Ramos (cell line): ENCODE results near the gene TMEM221.
"Not testable (repeated sequence)": the region's sequence is repeated elsewhere in the genome, so short reads cannot be mapped to it uniquely, and the experiment has no call there.

Source experiments
- in situ Hi-C: fragments of 300-500 bp; cut with MboI; formaldehyde crosslinking; loops from one replicate; pipeline ENCODE4 v1.14.3; 2022; ENCODE audit warnings: low sequenced_read_pairs; ENCODE audit not compliant: unreplicated experiment

Gene TMEM221

DNA sequence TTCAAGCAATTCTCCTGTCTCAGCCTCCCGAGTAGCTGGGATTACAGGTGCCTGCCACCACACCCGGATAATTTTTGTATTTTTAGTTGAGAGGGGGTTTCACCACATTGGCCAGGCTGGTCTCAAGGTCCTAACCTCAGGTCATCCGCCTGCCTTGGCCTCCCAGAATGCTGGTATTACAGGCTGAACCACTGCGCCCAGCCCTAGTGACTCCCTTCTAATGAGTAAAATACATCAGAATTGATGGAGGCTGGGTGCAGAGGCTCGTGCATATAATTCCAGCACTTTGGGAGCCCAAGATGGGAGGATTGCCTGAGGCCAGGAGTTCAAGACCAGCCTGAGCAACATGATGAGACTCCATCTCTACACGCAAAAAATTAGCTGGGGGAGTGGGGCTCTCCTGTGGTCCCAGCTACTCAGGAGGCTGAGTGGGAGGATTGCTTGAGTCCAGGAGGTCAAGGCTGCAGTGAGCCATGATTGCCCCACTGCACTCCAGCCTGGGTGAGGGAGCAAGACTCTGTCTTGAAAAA lies 26.6 kb upstream of the TMEM221 start:
- in situ Hi-C loops: not testable (repeated sequence)

DNA sequence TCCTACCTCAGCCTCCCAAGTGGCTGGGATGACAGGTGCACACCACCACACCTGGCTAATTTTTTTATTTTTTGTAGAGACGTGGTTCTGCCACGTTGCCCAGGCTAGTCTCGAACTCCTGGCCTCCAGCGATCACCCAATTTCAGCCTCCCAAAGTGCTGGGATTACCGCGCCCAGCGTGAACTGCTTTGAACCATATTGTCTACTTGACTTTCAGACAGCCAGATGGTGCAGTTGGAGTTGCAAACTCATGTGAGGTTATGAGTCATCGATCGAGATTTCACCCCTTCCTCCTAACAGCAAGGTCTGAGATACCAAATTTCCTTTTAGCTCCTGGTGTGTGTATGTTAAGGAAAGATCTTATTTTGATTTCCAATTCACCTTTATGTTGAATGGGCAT lies 24.6 kb upstream of the TMEM221 start:
- in situ Hi-C loops: no loop called here

DNA sequence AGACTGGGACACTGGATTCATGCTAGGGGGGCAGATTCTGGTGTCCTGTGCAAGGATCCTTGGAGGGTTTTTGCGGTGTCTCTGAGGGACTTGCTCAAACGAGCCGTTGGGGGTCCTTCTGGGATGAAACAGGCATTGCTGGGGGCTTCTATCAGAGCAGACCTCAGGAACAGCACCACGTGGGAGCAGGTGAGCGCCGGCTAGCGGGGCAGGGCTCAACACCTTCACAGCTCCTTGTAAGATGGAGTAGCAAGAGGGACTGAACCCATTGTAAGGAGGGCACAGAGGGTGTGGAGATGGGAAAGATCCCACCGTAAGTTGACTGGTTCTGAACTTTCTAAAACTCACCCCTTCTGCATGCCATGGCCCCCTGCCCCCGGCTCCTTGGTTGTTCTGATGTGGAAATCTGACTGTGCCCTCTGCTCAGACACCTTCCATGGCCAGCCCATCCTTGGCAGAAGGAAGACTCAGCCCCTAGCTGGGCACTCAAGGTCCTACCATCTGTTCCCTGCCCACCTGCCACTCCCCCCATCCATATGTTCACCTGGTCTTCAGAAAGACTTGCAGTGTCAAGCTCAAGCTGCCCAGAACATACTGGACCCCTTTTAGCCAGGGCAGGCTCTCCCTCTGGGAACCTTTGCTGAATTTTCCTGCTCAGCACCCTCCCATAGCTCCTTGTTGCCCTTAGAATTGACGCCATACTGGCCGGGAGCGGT lies 23.1 kb upstream of the TMEM221 start:
- in situ Hi-C loops: no loop called here

DNA sequence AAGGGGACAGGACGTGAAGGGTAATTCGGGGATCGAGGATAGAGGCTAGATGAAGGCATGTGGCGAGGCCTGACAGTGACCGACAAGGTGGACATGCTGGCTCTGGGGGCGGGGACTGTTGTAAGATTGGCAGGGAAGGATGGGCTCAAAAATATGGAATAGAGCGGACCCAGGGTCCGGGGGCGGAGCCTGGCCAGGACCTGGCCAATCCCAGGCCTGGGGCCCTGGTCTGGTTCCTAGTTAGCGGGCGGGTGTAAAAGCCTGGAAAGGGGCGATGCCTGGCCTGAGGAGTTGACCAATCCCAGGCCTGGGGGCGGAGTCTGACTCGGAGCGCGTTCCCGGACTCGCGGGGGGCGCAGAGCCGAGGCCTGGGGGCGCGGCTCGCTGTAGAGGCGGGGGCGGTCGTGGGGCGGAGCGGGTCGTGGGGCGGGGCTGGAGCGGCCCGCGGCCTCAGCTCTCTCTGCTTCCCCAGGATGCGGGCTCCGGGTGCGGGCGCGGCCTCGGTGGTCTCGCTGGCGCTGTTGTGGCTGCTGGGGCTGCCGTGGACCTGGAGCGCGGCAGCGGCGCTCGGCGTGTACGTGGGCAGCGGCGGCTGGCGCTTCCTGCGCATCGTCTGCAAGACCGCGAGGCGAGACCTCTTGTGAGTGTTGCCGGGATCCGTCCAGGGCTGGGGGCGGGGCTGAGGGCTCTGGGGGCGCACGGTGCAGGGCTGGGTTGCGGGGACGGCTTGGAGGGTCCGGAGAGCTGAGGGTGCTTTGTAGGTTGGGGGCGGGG lies 21.8 kb upstream of the TMEM221 start, which contains the start of gene SLC27A1:
Gene SLC27A1 (plus strand): TSS at position 457 of the 774 bp plus-strand sequence. CDS start 17 bp downstream, at position 474.
- in situ Hi-C loops: no loop called here

DNA sequence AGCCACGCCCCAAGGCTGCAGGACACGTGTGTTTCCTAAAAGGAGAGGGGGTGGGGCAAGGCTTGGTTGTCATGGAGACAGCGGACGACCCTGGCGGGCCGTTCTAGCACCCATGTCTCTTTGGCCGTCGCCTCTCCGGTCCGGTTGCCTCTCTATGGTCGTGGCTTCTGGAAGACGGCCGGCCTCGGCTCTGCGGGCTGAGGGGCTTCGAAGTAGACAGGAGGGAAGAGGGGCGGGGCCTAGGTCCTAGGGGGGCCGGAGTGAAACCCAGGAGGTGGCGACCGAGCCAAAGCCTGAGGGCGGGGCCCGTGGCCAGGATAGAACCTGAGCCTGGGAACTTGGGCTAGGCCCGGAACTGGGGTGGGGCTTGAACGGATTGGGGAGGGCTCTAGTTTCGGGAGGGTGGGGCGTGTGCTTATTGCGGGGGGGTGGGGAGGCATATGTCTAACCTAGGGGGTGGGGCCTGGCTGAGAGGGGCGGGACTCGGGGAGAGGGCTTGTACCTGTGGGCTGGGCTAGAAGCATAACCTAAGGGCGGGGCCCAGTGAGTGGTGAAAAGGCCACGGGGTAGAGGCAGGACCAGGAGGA lies 21.1 kb upstream of the TMEM221 start:
- in situ Hi-C loops: no loop called here

DNA sequence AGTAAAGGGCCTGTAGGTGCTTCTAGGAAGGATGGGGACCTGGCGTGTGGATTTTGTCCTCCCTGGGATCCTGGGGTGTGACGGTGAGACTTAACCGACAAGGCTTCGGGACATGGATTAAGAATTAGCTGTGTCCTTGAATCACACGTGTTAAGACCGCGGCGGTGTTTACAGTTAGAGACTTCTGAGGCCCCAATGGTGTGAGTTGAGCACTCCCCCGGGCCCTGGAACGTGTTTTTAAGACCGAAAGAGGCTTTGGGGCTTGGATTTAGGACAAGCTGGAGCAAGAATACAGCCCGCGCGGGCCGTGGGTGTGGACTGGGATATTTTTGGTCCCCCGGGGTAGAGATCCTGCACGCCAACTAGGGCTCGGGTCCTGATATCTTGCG lies 20.6 kb upstream of the TMEM221 start:
- in situ Hi-C loops: no loop called here

DNA sequence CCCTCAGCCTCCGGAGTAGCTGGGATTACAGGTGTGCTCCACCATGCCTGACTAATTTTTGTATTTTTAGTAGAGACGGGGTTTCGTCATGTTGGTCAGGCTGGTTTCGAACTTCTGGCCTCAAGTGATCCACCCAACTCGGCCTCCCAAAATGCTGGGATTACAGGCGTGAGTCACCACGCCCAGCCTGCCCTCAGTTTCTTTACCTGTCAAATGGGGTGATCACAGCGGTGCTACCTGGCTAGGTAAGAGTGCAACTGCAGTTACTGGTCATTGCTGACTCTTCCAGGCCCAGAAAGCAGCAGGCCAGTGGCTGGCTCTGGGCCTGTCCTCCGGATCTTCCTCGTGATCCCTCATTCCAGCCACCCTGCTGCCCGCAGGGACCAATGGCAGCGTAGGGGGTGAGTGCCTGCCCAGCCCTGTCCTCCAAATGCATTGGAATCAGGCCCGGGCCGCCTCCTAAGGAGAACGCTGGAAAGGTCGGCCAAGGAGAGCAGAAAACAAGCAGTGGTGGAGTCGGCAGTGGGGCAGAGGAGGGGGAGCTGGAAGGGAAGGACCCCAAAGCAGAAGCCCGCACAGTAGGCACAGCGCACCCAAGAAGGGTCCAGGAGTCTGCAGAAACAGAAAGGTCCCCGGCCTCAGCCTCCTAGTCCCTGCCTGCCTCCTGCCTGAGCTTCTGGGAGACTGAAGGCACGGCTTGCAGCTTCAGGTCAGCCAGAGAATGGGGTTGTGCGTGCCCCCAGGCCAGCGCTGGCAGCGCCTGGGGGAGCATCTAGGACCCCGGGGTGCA lies 20.0 kb upstream of the TMEM221 start:
- in situ Hi-C loops: no loop called here

DNA sequence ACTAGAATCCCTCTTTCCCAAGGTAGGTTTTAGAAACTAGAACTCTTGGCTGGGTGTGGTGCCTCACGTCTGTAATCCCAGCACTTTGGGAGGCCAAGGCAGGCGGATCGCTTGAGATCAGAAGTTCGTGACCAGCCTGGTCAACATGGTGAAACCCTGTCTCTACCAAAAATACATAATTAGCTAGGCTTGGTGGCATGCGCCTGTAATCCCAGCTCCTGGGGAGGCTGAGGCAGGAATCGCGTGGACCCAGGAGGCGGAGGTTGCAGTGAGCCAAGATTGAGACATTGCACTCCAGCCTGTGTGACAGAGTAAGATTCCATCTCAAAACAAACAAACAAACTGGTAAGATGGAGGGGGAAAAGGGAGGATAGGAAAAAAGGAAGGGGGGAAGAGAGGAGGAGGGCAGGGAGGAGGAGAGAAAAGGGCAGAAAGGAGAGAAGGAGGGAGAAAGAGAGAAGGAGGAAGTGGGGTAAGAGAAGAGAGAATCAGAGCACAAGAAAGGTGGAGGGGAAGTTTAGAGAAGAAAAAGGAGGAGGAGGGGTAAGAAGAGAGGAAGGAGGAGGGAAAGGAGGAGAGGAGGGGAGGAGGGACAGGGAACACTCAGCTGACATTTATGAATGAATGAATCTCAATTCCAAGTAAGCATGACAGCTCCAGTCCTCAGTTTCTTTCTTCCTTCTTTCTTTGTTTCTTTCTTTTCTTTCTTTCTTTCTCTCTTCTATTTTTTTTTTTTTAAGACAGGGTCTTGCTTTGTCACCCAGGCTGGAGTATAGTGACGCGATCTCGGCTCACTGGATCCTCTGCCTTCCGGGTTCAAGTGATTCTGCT lies 19.2 kb upstream of the TMEM221 start:
- in situ Hi-C loops: no loop called here

DNA sequence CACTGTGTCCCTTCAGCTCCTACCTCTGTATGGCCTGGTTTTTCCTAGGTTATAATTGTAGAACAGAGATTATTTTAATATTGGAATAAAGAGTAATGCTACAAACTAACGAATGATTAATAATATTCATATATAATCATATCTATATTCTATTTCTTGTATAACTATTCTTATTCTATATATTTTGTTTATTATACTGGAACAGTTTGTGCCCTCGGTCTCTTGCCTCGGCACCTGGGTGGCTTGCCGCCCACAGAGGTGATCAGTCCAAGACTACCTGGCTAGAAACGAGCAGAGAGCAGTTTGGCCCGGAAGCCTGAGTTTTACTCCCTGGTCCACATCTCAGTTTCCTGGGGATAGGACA lies 18.0 kb upstream of the TMEM221 start:
- in situ Hi-C loops: no loop called here

DNA sequence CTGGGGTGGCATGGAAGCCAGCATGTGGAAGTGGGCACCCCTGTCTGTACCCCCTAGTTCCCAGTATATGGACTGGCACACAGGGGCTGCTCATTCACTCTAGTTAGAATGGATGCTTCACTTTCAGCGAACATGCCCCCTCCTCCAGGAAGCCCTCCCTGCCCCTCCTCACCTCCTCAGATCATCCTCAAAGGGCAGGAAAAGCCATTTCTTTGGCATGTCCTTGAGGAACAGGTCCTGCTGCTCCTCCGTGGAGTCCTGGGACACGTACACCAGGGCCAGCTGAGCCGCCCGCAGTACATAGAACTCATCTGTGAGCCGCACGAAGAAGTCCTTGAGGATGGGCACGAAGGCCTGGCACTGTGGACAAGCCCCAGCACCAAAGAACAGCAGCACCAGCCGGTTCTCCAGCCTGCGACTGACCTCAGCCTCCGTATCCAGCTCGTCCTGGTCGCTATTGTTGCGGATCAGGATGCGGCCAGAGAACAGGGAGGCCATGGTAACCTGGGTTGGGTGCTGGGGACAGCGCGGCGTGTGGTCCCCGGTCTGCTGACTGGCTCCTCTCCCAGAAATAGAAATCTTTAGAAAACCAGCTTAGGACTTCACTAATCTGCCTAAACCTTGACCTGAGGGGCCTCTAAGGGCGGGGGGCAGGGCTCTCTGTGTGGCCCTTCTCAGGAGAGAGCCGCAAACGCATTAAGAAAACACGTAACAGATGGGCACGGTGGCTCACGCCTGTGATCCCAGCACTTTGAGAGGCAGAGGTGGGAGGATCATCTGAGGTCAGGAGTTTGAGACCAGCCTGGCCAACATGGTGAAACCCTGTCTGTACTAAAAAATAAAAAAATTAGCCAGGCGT lies 12.1 kb upstream of the TMEM221 start, which contains the start of gene NXNL1:
Gene NXNL1 (minus strand): TSS at position 555 of the 859 bp plus-strand sequence. CDS start 57 bp downstream, at position 498.
- in situ Hi-C loops: no loop called here

DNA sequence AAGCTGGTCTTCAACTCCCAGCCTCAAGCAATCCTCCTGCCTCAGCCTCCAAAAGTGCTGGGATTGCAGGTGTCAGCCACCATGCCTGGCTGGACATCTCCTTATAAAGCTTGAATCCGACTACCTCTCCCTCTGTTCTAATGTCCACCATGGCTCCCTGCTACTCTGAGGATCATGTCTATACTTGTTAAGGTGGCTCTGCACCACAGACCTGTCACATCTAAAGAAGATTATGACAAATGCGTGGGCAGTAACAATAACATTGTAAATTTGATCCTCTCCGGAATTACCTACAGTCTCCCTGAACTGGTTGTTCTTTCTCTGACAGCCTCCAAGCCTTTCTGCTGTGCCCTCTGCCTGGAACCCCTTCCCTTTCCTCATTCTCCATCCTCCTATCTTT lies 10.5 kb upstream of the TMEM221 start:
- in situ Hi-C loops: no loop called here

DNA sequence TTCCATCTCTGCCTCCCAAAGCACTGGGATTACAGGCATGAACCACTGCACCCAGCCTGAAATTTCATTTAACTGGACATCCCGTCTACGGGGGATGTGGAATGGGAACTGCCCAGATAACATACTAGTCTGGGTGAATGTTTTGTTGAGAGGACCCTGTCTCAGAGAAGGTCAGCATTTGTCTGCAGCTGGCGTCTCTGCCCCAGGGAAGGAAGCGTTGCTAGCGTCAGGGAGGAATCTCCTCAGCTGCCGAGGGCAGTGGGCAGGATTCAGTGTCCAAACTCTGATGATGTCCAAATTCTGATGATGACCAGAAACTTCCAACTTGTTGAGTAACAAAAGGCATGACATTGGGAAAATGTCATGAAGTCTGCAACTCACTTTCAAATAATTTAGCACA lies 9.1 kb upstream of the TMEM221 start:
- in situ Hi-C loops: no loop called here

DNA sequence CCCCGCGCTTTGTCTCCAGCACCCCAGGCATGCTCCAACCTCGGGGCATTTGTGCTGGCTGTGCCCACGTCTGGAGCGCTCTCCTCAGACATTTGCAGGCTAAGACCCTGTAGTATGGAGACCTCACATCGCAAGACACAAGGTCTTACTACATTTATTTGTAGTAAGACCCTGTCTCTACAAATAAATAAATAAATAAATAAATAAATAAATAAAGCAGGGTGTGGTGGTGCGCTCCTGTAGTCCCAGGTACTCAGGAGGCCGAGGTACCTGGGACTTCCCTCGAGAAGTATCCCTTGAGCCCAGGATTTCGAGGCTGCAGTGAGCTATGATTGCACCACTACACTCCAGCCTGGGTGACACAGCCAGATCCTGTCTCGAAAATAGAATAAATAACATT lies 7.7 kb upstream of the TMEM221 start:
- in situ Hi-C loops: no loop called here

DNA sequence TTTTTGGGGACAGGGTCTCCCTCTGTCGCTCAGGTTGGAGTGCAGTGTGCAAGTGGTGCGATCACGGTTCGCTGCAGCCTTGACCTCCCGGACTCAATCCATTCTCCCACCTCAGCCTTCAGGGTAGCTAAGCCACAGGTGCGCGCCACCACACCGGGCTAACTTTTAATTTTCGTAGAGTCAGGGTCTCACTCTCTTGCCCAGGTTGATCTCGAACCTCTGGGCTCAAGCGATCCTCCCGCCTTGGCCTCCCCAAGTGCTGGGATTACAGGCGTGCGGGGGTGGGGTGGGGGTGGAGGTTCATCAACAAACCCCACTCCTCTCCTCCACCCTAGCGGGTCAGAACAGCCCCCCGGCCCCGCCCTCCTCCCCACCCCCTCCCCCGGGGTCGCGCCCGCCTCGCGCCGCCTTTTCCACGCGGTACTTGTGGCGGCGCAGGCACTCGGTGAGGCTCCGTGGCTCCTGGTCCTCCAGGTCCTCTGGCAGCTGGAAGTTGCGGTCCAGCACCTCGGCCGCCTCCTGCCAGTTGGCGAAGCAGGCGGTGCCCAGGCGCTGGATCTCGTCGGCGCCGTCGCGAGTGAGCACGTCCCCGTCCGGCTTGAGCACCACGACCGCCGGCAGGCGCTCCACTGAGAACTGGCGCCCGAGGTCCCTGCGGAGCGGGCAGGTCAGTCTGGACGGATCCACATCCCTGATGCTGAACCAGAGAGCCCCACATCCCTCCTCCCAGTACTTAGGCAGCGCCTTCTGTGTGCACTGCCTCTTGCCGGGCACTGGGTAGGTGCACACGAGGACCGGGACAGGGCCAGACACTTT lies 7.0 kb upstream of the TMEM221 start:
- in situ Hi-C loops: no loop called here

DNA sequence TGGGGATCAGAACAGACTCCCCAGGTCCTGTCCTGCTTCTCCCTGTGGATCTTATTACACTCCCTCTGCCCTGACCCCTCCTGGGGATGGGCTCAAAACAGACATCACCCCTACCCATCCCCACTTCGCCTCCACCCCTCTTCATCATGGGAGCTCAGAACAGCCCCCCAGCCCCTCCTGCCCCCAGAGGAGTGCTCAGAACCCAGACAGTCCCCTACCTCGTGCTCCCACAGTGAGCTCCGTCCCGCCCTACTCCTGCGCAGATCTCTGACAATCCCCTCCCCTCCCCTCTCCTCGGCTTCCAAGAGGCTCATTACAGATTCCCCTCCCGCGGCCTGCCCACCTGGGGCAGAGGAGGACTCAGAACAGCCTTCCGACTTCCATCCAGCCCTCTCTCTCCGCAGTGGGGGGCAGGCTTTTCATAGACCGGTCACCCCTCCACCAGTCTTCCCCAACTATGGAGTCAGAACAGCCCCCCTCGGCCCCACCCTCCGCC lies 6.2 kb upstream of the TMEM221 start:
- in situ Hi-C loops: no loop called here

DNA sequence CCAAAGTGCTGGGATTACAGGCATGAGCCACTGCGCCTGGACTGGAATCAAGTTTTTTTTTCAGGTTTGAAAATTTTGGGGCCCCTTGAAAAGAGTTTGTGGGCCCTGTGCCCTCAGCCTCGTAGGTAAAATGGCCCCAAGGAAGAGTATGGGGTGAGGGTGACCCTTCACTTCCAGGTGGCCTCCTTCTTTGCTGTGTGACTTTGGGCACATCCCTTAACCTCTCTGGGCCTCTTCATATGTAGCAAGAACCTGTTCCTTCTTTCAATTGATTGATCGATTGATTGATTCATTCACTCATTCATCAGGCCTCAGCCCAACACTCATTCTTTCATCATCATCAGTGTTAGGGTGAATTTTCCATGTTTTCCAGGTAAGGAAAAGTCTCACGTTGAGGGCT lies 3.4 kb upstream of the TMEM221 start:
- in situ Hi-C loops: no loop called here

DNA sequence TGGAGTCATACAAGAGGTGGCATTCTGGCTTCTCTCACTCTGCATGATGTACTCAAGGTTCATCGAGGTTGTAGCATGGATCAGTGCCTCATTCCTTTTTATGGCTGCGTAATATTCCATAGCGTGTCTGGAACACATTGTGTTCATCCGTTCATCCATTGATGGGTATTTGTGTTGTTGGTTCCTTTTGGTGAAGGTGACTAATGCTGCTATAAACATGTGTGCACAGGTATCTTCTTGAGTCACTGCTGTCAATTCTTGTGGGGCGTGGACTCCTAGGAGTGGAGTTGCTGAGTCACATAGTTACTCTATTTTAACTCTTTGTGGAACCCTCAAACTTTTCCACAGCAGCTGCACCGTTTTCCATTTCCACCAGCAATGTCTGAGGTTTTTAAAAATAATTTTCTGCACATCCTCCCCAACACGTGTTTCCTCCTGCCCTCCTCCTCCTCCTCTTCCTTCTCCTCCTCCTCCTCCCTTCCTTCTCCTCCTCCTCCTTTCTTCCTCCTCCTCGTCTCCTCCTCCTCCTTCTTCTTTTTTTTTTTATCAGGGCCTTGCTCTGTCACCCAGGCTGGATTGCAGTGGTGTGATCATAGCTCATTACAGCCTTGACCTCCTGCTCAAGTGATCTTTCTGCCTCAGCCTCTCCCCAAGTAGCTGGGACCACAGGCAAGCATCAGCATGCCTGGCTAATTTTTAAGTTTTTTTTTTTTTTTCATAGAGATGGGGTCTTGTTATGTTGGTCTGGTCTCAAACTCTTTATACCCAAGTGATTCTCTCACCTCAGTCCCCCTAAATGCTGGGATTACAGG lies 2.0 kb upstream of the TMEM221 start:
- in situ Hi-C loops: no loop called here
